K562 (cell line): ENCODE data around the gene HOMEZ. TPM values are rescaled to one million over a fixed set of nuclear protein-coding genes. Genes with fewer than 3 reads are reported as not detected.

Experiments used
- HDGF ChIP-seq: fragments of 450-650 bp; IDR thresholded peaks from 2 replicates; pipeline ENCODE4 v1.6.1; 2016
- HIVEP1 ChIP-seq: fragments of 250-450 bp; sonication (Bioruptor Pico); IDR thresholded peaks from 2 replicates; pipeline ENCODE4 v1.4.0; 2020; ENCODE audit warnings: mild to moderate bottlenecking
- HLTF ChIP-seq: fragments of 450-650 bp; IDR thresholded peaks from 2 replicates; pipeline ENCODE4 v1.6.1; 2016
- JUNB ChIP-seq: fragments of 450-650 bp; formaldehyde crosslinking; conservative IDR thresholded peaks from 2 replicates; pipeline ENCODE4 v1.4.0; 2020; ENCODE audit warnings: mild to moderate bottlenecking
- KAT2B ChIP-seq: IDR thresholded peaks from one replicate; pipeline ENCODE4 v1.6.1; 2012; ENCODE audit warnings: low read depth, mild to moderate bottlenecking, control low read depth, inconsistent platforms, low read length, moderate library complexity
- MYNN ChIP-seq, 2 experiments: sonication (generic); formaldehyde crosslinking in 1 of 2; IDR thresholded peaks; 2 replicates each; pipeline versions ENCODE4 v1.5.0 to v1.6.1; 2016 to 2020; ENCODE audit warnings: antibody characterized with exemption in 1 of 2, missing genetic modification reagents in 1 of 2
- NBN ChIP-seq: fragments of 450-650 bp; IDR thresholded peaks from 2 replicates; pipeline ENCODE4 v1.6.1; 2016; ENCODE audit warnings: low read depth, mild to moderate bottlenecking
- SMC3 ChIP-seq: conservative IDR thresholded peaks from 2 replicates; pipeline ENCODE4 v1.6.1; 2011; ENCODE audit warnings: low read depth, low read length, improper control_type of control experiment; ENCODE audit not compliant: insufficient read depth
- TBP ChIP-seq: optimal IDR thresholded peaks from 2 replicates; pipeline ENCODE3; 2011; ENCODE audit warnings: low read depth, low read length, improper control_type of control experiment
- ZNF232 ChIP-seq: sonication (generic); formaldehyde crosslinking; IDR thresholded peaks from 2 replicates; pipeline ENCODE4 v1.8.0; 2022; ENCODE audit warnings: mild to moderate bottlenecking, missing genetic modification reagents
- ZNF395 ChIP-seq: fragments of 200-800 bp; sonication (Bioruptor generic); IDR thresholded peaks from 2 replicates; pipeline ENCODE4 v1.6.1; 2017; ENCODE audit warnings: missing genetic modification characterization, missing compliant biosample characterization
- ZNF79 ChIP-seq: fragments of 250-450 bp; sonication (Bioruptor Pico); IDR thresholded peaks from 2 replicates; pipeline ENCODE4 v1.4.0; 2020; ENCODE audit warnings: low read depth, mild to moderate bottlenecking, moderate library complexity
- polyA plus RNA-seq, 8 experiments: library from polyadenylated mRNA; depleted of rRNA in 4 of 8; stranded (reverse) in 5 of 8; unstranded in 3 of 8; fragments of >200 nt; fragmentation: Nextera tagmentation in 2 of 8; fragmentation: Illumina TruSeq in 1 of 8; extraction: Ambion mirVana in 2 of 8; extraction: Trizol in 1 of 8; gene quantifications; 2 replicates each; pipeline versions ENCODE4 v1.2.1 to v1.2.3, GENCODE V29; 2011 to 2014; ENCODE audit warnings: inconsistent platforms in 1 of 8, missing spikeins in 1 of 8
- total RNA-seq, 7 experiments: library from RNA; depleted of rRNA in 6 of 7; stranded (reverse); fragments of >200 nt in 6 of 7; fragmentation: Illumina TruSeq in 2 of 7; extraction: Trizol in 2 of 7; gene quantifications; 2 replicates each; pipeline versions ENCODE4 v1.2.1 to v1.2.3, GENCODE V29; 2011 to 2021; ENCODE audit warnings: low replicate concordance in 1 of 7
- TF ChIP-seq, protein P1 (sequence below): fragments of 250-450 bp; sonication (Bioruptor Pico); IDR thresholded peaks from 2 replicates; pipeline ENCODE4 v1.5.0; 2021; ENCODE audit warnings: mild to moderate bottlenecking, moderate library complexity
- TF ChIP-seq, protein P2 (sequence below): fragments of 450-650 bp; IDR thresholded peaks from 2 replicates; pipeline ENCODE4 v1.6.1; 2017; ENCODE audit warnings: antibody characterized with exemption, mild to moderate bottlenecking

The HOMEZ gene
- total and polyA plus RNA-seq, 9 of the 15 experiments (the other 6 are each of a cell fraction or from before 2014, with no cell fraction given): 3.0 to 30.2 (median 16.9) TPM

DNA sequence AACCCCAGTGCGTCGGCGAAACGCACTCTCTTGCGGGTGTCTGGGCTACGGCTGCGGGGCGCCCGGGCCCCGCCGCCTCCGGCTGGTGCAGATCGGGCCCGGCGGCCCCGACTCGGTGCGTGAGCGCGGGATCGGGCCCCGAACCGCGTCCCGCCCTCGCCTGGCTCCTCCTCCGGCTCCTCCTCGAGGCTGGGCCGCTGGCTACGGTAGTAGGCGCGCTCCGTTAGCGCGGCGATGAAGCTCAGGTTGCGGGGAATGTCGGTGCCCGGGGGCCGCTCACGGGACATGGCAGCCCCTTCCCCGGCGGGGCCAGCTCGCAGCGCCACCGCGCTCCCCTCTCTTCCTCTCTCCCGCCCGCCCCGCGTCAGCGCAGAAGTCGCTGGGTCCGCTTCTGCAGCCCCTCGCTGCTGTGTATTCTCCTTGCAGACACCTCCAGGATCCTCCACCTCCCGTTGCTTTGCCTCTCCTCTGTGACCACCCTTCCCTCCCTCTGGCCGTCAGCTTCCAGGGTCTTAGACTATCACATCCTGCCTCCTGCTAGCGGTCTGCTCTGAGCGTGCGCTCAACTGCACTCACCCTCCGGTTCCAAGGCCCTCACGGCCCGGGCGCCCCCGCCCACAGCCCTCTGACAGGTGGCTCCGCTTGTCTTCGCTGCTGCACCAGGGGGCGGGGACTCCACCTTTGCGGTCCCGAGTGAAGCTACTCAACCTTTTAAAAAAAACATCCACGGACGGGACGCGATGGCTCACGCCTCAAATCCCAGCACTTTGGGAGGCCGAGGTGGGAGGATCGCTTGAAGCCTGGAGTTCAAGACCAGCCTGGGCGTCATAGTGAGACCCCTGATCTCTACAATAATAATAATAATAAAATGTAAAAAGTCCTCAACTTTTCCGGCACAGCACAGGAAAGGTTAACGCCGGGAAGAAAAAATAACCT, 16.6 kb upstream of the HOMEZ start, which contains the start of gene PPP1R3E (continued):
- TF ChIP-seq, protein P1, sequence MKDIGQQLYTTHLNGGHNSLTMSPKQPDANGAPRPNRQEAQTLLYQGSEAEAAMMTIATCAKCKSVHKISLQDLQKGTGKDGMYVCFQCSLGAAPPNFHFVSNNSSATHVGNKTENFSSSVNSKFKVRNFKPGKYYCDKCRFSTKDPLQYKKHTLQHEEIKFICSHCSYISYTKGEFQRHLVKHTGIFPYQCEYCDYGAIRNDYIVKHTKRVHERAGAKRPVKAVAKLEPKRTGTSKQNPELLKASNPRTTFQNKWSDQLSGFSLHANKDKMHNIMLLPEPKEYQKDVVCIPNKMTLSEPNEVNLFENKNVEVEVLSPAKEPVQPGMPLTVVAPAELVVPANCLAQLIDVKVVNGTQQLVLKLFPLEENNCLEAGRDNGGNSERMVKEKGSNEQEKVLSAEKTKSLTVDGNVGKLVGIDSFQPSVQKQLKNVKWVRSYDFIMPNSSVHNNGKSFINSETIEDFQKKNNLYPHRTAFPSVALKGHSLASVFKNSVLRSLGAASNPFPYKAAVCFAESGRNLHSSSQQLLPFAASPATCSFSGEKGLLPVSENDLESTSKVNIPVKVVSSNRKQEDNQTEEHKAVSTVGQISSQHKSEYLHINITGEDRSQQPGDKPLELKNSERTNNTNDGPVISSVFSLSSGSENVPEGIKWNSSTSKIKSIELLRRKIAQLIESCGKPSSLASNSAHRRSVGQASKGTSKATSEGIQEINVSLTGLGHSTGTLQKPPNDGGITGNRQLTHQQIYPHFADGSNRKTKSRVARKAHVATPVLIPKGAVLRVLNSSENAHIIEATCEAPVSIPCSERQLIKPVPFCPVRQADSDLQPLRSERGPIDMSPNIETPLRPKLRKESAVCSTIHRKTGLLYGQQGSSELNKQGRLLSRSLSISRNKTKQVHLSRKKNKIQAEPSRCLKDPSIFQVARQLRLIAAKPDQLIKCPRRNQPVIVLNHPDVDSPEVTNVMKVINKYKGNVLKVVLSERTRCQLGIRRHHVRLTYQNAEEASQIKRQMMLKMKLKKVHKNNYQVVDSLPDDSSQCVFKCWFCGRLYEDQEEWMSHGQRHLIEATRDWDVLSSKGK (CRISPR knock-in tag): no peak
- 0 out of 2 replicates have a peak, but pooled peaks have one; percentile 21 for TF ChIP-seq HLTF
- 0 out of 2 replicates have a peak, but pooled peaks have one; percentile 31 for TF ChIP-seq HDGF
- no peak for TF ChIP-seq ZNF232 (CRISPR knock-in tag)
- TF ChIP-seq KAT2B: no peak
- no peak for TF ChIP-seq NBN
- TF ChIP-seq SMC3: no peak
- no peak for TF ChIP-seq MYNN (IDR thresholded peaks at IDR 0.05)
- TF ChIP-seq MYNN (CRISPR knock-in tag; IDR thresholded peaks at IDR 0.05): no peak
- TF ChIP-seq TBP: peak; percentile 32
- TF ChIP-seq HIVEP1: no peak
- TF ChIP-seq, protein P2, sequence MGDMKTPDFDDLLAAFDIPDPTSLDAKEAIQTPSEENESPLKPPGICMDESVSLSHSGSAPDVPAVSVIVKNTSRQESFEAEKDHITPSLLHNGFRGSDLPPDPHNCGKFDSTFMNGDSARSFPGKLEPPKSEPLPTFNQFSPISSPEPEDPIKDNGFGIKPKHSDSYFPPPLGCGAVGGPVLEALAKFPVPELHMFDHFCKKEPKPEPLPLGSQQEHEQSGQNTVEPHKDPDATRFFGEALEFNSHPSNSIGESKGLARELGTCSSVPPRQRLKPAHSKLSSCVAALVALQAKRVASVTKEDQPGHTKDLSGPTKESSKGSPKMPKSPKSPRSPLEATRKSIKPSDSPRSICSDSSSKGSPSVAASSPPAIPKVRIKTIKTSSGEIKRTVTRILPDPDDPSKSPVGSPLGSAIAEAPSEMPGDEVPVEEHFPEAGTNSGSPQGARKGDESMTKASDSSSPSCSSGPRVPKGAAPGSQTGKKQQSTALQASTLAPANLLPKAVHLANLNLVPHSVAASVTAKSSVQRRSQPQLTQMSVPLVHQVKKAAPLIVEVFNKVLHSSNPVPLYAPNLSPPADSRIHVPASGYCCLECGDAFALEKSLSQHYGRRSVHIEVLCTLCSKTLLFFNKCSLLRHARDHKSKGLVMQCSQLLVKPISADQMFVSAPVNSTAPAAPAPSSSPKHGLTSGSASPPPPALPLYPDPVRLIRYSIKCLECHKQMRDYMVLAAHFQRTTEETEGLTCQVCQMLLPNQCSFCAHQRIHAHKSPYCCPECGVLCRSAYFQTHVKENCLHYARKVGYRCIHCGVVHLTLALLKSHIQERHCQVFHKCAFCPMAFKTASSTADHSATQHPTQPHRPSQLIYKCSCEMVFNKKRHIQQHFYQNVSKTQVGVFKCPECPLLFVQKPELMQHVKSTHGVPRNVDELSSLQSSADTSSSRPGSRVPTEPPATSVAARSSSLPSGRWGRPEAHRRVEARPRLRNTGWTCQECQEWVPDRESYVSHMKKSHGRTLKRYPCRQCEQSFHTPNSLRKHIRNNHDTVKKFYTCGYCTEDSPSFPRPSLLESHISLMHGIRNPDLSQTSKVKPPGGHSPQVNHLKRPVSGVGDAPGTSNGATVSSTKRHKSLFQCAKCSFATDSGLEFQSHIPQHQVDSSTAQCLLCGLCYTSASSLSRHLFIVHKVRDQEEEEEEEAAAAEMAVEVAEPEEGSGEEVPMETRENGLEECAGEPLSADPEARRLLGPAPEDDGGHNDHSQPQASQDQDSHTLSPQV: no peak
- TF ChIP-seq ZNF395 (CRISPR knock-in tag): no peak
- TF ChIP-seq ZNF79 (CRISPR knock-in tag): no peak
- no peak for TF ChIP-seq JUNB (CRISPR knock-in tag)
